Measurements from ENCODE around the gene DDX39B.
"Not testable (repeated sequence)": the region's sequence is repeated elsewhere in the genome, so short reads cannot be mapped to it uniquely, and the experiment has no call there.

Gene DDX39B

DNA sequence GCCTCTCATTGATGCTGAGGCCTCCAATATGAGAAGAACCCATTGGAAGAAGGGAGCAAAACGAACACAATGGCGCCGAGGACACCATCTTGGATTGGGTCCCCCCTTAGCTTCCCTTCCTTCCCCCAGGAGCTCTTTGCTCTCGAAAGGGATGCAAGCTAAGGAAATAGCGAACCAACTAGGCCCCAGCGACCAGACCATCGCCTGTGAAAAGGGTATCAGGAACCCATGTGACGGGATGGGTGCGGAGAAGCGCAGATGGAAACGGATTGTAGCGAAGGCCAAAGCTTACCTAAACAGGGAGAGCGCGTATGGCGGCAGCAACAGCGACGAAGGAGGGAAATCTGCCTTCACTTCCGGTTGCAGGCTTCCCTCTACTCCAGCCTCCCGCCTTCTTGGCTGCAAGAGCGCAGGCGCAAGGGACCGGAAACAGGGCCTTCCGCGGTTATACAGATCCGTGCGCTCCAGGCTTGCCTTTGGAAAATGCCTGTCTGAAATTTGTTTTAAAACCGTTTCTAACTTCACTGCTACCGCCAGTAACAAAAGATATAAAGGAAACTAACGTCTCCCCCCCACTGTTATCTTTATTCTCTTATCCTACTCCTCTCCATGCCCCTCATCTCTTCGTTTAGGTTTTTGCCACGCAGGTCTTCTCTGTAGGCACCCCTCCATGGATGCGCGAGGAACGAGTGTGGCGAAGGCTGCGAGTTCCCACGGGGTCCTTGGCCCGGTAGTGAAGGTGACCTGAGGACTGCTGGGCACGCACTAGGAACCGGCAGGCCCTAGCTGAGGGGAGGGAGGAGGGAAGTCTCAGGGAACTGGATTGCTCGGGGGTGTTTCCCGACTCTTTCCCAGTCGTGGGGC is at the start of gene DDX39B:
DDX39B (minus strand) TSS at position 346 of the 864 bp plus-strand sequence. CDS start 1,471 bp downstream, outside the sequence.
- DNase-seq (ENCODE audit: low read depth in 2 of 2) = peak; percentile 85 to 88

DNA sequence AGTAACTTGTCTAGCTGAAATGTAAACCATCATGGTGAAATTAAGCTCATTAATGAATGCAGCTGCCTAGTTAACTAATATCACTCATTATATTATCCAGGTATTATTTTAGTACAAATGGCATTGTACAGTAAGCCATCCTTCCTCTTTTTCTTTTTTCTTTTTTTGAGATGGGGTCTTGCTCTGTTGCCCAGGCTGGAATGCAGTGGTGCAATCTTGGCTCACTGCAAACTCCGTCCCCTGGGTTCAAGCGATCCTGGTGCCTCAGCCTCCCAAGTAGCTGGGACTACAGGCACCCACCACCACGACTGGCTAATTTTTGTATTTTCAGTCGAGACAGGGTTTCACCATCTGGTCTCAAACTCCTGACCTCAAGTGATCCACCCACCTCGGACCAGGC is 48.9 kb upstream of the DDX39B start:
- not testable (repeated sequence) for DNase-seq (ENCODE audit: low read depth in 2 of 2)

GRCh38 chr6:31588871-31589650 is 47.3 kb upstream of the DDX39B start:
- no peak for DNase-seq (ENCODE audit: low read depth in 2 of 2)

DNA sequence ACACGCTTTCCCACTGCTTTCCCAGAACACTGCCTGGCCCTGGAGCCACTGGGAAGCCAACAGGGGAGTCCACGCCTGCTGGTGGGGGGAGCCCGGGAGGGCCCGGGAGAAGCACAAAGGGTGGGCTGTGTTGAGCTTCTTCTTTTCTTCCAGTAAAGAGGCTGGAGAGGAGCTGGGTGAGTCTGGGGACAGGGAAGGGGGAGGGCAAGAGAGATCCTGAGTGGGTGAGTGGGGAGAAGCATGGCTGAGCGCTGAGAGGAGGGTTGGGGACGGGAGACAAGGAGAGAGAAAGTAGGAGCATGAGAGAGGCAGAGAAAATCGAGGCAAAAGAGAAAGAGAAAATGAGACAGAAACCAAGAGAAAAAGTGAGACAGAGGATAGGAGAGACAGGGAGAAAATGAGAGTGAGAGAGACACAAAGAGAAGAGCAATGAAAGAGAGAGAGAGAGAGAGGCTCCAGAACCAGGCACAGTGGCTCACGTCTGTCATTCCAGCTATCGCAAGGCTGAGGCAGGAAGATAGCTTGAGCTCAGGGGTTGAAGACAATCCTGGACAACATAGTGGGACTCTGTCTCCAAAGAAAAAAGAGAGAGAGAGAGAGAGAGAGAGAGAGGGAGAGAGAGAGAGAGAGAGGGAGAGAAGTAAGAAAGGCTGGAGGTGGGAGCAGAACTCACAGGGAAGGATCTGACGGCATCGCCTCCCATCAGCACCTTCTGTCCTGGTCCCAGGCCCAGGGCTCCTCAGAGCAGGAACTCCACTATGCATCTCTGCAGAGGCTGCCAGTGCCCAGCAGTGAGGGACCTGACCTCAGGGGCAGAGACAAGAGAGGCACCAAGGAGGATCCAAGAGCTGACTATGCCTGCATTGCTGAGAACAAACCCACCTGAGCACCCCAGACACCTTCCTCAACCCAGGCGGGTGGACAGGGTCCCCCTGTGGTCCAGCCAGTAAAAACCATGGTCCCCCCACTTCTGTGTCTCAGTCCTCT is 46.3 kb upstream of the DDX39B start:
- no peak for DNase-seq (ENCODE audit: low read depth in 2 of 2)

DNA sequence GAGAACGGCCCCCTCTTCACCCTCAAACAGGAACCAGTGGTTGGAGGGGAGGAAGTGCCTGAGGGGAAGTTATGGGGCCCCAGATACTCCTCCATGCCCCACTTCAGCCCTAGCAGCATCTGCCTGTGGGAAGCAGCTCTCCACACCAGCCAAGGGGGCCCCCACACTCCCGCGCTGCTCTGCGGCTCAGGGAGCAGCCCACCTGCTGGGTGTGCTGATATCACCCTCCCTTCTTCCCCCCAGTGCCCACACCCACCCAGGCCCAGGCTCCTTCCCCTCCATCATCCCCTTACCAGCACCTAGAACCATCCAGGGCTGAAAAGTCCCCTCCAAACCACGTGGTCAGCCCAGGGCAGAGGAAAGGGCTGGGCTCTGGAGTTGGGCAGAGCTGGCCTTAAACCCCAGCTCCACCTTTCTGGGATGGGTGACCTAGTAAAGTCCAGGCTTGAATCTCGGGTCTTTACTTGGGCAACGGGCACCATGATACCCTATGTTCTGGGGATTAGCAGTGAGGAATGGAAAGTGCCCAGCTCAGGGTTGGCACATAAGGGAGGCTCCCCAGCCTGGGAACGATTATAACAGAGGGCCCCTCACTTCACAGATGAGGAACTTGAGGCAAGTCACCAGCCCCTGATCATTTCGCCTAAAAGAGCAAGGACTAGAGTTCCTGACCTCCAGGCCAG is 44.9 kb upstream of the DDX39B start:
- DNase-seq (ENCODE audit: low read depth in 2 of 2) = no peak

- DNase-seq (ENCODE audit: low read depth in 2 of 2) = no peak
Observed at GRCh38 chr6:31586008-31586407, 44.2 kb upstream of the DDX39B start, which contains the start of gene LST1. TSS of gene LST1 (plus strand) at chr6:31586277. CDS start at chr6:31587300, 1,023 bp downstream.

GRCh38 chr6:31585491-31585890 is 43.7 kb upstream of the DDX39B start:
- DNase-seq (ENCODE audit: low read depth in 2 of 2) = no peak

DNA sequence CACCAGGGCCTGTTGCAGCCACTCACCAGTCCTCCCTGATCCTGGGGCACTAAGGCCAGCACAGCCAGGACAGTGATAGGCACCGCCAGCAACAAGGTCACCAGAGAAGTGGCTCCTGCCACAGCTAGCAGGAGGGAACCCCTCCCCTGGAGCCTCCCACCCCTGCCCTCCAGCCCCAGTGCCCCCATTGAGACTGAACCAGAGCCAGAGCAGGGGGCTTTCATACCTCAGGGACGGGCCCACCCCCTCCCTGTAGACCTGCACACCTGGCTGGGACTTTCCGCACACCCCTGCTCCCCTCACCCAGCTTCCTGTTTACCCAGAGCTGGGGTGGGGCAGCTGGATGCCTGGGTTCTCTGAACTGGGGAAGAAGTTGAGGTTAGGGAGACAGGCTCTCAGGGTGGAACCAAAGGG is 40.4 kb upstream of the DDX39B start, which contains the start of gene LTB:
LTB (minus strand) TSS at position 195 of the 414 bp plus-strand sequence; CDS start at position 188, 7 bp downstream.
- DNase-seq (ENCODE audit: low read depth in 2 of 2) = no peak

GRCh38 chr6:31581434-31582229 is 39.8 kb upstream of the DDX39B start:
- no peak for DNase-seq (ENCODE audit: low read depth in 2 of 2)

DNA sequence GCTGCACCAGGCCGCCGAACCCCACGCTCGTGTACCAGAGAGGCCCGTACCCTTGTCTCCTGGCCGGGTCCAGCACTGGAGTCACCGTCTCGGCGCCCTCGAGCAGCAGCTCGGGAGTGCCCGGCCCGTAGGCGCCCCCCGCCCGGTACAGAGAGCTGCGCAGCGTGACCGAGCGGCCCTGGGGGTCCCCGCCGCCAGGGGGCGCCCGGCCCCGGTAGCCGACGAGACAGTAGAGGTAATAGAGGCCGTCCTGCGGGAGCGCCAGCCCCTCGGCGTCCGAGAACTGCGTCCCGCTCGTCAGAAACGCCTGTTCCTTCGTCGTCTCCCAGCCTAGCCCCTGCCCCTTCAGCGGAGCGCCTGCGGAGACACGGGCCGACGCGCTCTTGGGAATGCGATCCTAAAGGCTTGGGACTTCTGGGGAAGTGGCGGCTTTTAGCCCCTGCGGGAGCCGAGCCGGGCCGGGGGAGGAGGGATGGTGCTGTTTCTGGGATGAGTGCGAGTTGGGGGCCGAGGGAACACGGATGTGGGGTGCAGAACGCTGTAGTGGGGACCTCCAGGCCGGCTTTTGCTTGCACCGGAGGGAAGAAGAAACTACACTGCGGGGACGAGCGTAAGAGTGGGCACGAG is 39.1 kb upstream of the DDX39B start:
- DNase-seq (ENCODE audit: low read depth in 2 of 2) = peak; percentile 88 to 92

GRCh38 chr6:31580438-31580740 is 38.6 kb upstream of the DDX39B start:
- no peak for DNase-seq (ENCODE audit: low read depth in 2 of 2)

DNA sequence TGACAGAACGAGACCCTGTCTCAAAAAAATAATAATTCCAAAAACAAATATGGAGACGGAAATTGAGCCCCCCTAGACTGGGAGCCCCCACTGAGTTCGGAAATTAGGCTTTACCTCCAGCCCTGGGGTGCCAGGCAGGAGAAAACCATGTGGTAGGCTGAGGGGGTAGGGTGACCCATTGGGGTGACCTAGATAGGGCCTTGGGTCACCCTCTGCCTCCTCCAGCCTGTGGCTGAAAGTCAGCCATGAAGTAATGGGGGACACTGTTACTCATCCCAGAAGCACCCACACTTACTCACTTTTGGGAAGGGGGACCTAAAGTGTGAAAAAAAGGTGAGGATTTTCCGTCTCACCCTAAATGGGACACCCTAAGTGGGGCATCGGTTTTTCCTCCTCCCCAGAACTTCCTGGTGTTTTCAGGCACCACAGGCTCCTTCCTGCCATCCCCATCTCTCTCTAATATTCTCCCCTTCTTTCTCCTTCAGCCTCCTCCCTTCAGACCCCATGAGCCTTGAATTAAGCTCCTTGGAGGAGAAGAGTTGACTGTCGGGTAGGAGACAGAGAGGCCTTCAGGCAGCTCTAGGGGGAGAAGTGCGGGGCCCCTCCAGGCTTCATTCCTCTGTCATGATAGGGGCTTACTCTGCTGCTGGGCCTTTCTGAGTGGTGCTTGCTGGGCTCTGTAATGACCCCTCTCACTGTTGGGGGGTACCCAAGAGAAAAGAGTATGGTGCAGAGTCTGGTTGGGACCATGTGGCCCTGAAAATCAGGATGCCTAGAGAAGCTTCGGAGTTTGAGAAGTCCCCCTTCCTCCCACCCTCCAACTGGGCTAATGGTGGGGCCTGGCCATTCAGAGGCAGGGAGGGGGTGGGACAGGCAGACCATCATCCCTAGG is 38.0 kb upstream of the DDX39B start:
- DNase-seq (ENCODE audit: low read depth in 2 of 2) = no peak

DNA sequence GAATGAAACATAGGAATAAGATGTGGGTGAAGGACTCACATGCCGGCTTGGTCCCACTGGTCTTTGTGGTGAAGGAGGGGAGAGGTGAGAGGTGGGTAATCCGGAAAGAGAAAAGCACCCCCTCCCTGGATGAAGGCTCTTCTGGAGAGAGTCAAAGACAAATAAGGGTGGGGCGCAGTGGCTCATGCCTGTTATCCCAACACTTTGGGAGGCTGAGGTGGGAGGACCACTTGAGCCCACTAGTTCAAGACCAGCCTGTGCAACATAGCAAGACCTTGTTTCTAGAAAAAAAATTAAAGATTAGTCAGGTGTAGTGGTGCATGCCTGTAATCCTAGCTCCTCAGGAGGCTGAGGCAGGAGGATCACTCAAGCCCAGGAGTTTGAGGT is 37.3 kb upstream of the DDX39B start:
- DNase-seq (ENCODE audit: low read depth in 2 of 2) = no peak

GRCh38 chr6:31578184-31579118 is 36.6 kb upstream of the DDX39B start:
- DNase-seq (ENCODE audit: low read depth in 2 of 2) = no peak

- no peak for DNase-seq (ENCODE audit: low read depth in 2 of 2)
Observed at GRCh38 chr6:31577579-31577966, 35.8 kb upstream of the DDX39B start.

- no peak for DNase-seq (ENCODE audit: low read depth in 2 of 2)
Observed at GRCh38 chr6:31576897-31577578, 35.2 kb upstream of the DDX39B start.
